HFFc6 (cell line): Measurements from ENCODE around the gene RPAIN. TPM values are rescaled to one million over a fixed set of nuclear protein-coding genes. Genes with fewer than 3 reads are reported as not detected.
A peak's percentile ranks its signal among the peaks of the same experiment; 100 is the strongest.

ENCODE experiments used
- DNase-seq: peaks from one replicate; pipeline ENCODE4 v3.0.0-alpha.2; 2018
- H3K27ac Mint-ChIP-seq: 2 replicates; pipeline ENCODE4 v1.8.0; 2020; ENCODE audit warnings: mild to moderate bottlenecking, mixed read lengths
- H3K27me3 Mint-ChIP-seq: 2 replicates; pipeline ENCODE4 v1.8.0; 2021; ENCODE audit warnings: mild to moderate bottlenecking, moderate library complexity, mixed read lengths; ENCODE audit not compliant: insufficient read depth
- H3K36me3 Mint-ChIP-seq: 2 replicates; pipeline ENCODE4 v1.8.0; 2021; ENCODE audit warnings: low read depth, mixed read lengths
- H3K4me1 Mint-ChIP-seq: 2 replicates; pipeline ENCODE4 v1.8.0; 2020; ENCODE audit warnings: low read depth, mixed read lengths
- H3K4me3 Mint-ChIP-seq: 2 replicates; pipeline ENCODE4 v1.8.0; 2020; ENCODE audit warnings: mild to moderate bottlenecking, moderate library complexity, mixed read lengths
- H3K9me3 Mint-ChIP-seq: 2 replicates; pipeline ENCODE4 v1.8.0; 2020; ENCODE audit warnings: mild to moderate bottlenecking, mixed read lengths
- total RNA-seq, 6 experiments: library from RNA; stranded (reverse); fragmentation: NEBNext Ultra II Directional; extraction: Animal tissue kit (Norgen Biotek cat#: 25700); gene quantifications; 2 replicates in 1 of 6; 3 replicates in 5 of 6; pipeline ENCODE4 v1.2.3, GENCODE V29; 2021
- TF ChIP-seq, protein P1 (sequence below): fragments of 200-600 bp; sonication (generic); IDR thresholded peaks from 2 replicates; pipeline ENCODE4 v1.5.0; 2021; ENCODE audit warnings: antibody characterized with exemption, mild to moderate bottlenecking

The RPAIN gene
- total RNA-seq, 6 experiments from 2014 or later, result 20.4 to 25.6 (median 22.5) TPM

- Mint-ChIP-seq H3K4me3 (no peak overlapping the region), H3K36me3 (peaks cover 14% of the 10 kb centered on the region), H3K27me3 (no peaks in the 10 kb centered on the region; the same call in 1 of the 2 replicates), H3K4me1 (no peaks in the 10 kb centered on the region), H3K9me3 (no peaks in the 10 kb centered on the region), H3K27ac (no peak overlapping the region)
- no peak for DNase-seq
- TF ChIP-seq, protein P1, sequence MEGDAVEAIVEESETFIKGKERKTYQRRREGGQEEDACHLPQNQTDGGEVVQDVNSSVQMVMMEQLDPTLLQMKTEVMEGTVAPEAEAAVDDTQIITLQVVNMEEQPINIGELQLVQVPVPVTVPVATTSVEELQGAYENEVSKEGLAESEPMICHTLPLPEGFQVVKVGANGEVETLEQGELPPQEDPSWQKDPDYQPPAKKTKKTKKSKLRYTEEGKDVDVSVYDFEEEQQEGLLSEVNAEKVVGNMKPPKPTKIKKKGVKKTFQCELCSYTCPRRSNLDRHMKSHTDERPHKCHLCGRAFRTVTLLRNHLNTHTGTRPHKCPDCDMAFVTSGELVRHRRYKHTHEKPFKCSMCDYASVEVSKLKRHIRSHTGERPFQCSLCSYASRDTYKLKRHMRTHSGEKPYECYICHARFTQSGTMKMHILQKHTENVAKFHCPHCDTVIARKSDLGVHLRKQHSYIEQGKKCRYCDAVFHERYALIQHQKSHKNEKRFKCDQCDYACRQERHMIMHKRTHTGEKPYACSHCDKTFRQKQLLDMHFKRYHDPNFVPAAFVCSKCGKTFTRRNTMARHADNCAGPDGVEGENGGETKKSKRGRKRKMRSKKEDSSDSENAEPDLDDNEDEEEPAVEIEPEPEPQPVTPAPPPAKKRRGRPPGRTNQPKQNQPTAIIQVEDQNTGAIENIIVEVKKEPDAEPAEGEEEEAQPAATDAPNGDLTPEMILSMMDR, result no peak
Measured at GRCh38 chr17:5405400-5405799, 14.6 kb upstream of the RPAIN start.

GRCh38 chr17:5408186-5408585 is 11.8 kb upstream of the RPAIN start:
- Mint-ChIP-seq H3K4me3 (no peak overlapping the region), H3K27me3 (no peaks in the 10 kb centered on the region; the same call in 1 of the 2 replicates), H3K4me1 (peaks cover 11% of the 10 kb centered on the region), H3K36me3 (peaks cover 36% of the 10 kb centered on the region), H3K9me3 (no peaks in the 10 kb centered on the region), H3K27ac (no peak overlapping the region)
- no peak for DNase-seq
- TF ChIP-seq, protein P1, result no peak

- DNase-seq, result no peak
- Mint-ChIP-seq H3K4me3 (no peak overlapping the region; the same call in 1 of the 2 replicates), H3K36me3 (peaks cover 39% of the 10 kb centered on the region), H3K27ac (no peak overlapping the region), H3K27me3 (no peaks in the 10 kb centered on the region; the same call in 1 of the 2 replicates), H3K9me3 (no peaks in the 10 kb centered on the region), H3K4me1 (peaks cover 20% of the 10 kb centered on the region)
- TF ChIP-seq, protein P1, result no peak
Measured at GRCh38 chr17:5410594-5411272, 9.2 kb upstream of the RPAIN start.

DNA sequence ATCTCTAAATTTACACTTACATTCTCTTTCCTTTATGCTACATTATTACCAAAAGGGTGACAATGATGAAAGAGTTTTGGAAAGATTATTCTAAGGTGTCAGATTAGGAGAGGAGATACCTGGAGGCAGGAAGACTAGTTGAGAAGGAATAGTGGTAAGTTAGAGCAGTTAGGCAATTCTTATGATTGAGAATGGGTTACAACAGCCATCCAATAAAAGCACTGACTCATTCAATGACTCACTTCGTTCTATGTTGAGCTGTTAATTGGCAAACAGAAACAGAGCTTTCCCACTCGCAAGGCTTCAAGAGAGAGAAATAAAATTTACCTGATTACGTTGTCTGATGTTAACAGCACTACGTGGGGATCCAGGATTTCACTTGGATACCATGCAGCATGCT is 6.3 kb upstream of the RPAIN start:
- no peaks in the 10 kb centered on the region for H3K9me3 Mint-ChIP-seq
- peak overlapping the region; percentile 76 for H3K4me3 Mint-ChIP-seq
- peak; percentile 89 for DNase-seq
- peak overlapping the region; percentile 92 for H3K27ac Mint-ChIP-seq
- peaks cover 20% of the 10 kb centered on the region for H3K4me1 Mint-ChIP-seq
- peaks cover 43% of the 10 kb centered on the region for H3K36me3 Mint-ChIP-seq
- TF ChIP-seq, protein P1, result no peak
- no peaks in the 10 kb centered on the region; the same call in 1 of the 2 replicates for H3K27me3 Mint-ChIP-seq

- DNase-seq, result no peak
- Mint-ChIP-seq H3K36me3 (peaks cover 30% of the 10 kb centered on the region), H3K27ac (no peak overlapping the region), H3K9me3 (no peaks in the 10 kb centered on the region), H3K4me1 (peaks cover 38% of the 10 kb centered on the region), H3K27me3 (0 out of 2 replicates have a peak, but pooled peaks cover 3% of the 10 kb centered on the region), H3K4me3 (no peak overlapping the region)
- TF ChIP-seq, protein P1, result no peak
Measured at GRCh38 chr17:5416901-5417300, 3.1 kb upstream of the RPAIN start.
